ENCODE data around the gene PPP1R17.

GRCh38 chr7:31705377-31705776 is 18.4 kb downstream of the PPP1R17 start:
- TF ChIP-seq EZH2 (conservative IDR thresholded peaks at IDR 0.05; ENCODE audit: low read depth, low read length) (no peak), GPBP1L1 (CRISPR knock-in tag; IDR thresholded peaks at IDR 0.05) (no peak), ATF2 (CRISPR knock-in tag; IDR thresholded peaks at IDR 0.05) (no peak), POLR2A (IDR thresholded peaks at IDR 0.05; ENCODE audit: insufficient read depth in 1 of 2, low read depth in 2 of 2, low read length in 2 of 2) (no peak), NR2F1 (CRISPR knock-in tag; IDR thresholded peaks at IDR 0.05) (no peak), JUND (CRISPR knock-in tag; IDR thresholded peaks at IDR 0.05) (no peak), HNRNPLL (IDR thresholded peaks at IDR 0.05; ENCODE audit: low read depth, low read length, poor library complexity, severe bottlenecking) (no peak)
